ENCODE results near the gene FBXW11. TPM values are rescaled to one million over a fixed set of nuclear protein-coding genes. Genes with fewer than 3 reads are reported as not detected.

The FBXW11 gene
- total RNA-seq, 2 donors from 2014 or later, result 25.9 to 35.5 TPM

DNA sequence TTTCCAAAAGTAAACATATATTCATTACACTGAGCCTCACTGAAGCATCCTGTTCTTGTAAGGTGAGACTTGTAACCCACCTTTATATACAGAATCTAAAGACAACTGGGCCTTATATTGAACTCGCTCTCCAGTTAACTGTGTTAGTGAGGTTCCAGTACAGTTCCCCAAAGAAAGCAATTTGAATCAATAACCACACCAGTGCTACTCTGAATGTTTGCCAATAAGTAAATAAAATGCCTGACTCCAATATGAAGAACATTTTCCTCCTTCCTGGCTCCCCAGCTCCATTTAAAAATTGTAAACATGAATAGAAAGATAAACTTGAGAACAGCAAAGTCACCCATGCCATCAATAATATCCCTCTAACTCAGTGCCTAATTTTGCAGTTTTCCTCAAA lies 50.1 kb downstream of the FBXW11 start:
- Histone ChIP-seq H3K9ac (ENCODE audit: low read depth in 2 of 2, low read length in 2 of 2) (no peak overlapping the region), H3K9me3 (no peaks in the 10 kb centered on the region), H3K4me1 (peaks cover 8% of the 10 kb centered on the region), H3K4me3 (no peak overlapping the region), H3K36me3 (no peaks in the 10 kb centered on the region), H3K27ac (no peak overlapping the region), H3K27me3 (no peaks in the 10 kb centered on the region)
- TF ChIP-seq, protein P1, sequence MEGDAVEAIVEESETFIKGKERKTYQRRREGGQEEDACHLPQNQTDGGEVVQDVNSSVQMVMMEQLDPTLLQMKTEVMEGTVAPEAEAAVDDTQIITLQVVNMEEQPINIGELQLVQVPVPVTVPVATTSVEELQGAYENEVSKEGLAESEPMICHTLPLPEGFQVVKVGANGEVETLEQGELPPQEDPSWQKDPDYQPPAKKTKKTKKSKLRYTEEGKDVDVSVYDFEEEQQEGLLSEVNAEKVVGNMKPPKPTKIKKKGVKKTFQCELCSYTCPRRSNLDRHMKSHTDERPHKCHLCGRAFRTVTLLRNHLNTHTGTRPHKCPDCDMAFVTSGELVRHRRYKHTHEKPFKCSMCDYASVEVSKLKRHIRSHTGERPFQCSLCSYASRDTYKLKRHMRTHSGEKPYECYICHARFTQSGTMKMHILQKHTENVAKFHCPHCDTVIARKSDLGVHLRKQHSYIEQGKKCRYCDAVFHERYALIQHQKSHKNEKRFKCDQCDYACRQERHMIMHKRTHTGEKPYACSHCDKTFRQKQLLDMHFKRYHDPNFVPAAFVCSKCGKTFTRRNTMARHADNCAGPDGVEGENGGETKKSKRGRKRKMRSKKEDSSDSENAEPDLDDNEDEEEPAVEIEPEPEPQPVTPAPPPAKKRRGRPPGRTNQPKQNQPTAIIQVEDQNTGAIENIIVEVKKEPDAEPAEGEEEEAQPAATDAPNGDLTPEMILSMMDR (IDR thresholded peaks at IDR 0.05), result no peak
- no peak for DNase-seq
- intact Hi-C loops (cut with DNase I), result no loop called here

DNA sequence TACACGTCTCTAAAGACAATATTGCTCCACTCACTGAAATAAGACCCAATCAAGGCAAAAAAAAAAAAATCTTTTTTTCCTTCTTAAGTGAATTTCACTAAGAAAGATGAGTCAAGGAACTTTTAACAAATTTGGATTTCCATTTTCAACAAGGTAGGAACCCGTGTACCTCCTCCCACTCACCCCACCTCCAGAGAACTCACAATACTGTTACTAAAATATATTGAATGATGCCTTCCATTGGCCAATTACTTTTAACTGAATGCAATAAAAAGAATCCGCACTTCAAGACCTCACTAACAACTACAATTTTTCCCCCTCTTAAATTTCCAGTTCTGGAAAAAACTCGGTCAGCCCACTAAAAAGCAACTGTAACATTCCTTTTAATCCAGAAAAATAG lies 50.7 kb downstream of the FBXW11 start:
- Histone ChIP-seq H3K9ac (ENCODE audit: low read depth in 2 of 2, low read length in 2 of 2) (no peak overlapping the region), H3K27me3 (no peaks in the 10 kb centered on the region), H3K4me3 (no peak overlapping the region), H3K27ac (no peak overlapping the region), H3K4me1 (peaks cover 8% of the 10 kb centered on the region), H3K9me3 (no peaks in the 10 kb centered on the region), H3K36me3 (no peaks in the 10 kb centered on the region)
- no peak for DNase-seq
- intact Hi-C loops (cut with DNase I), result no loop called here
- TF ChIP-seq, protein P1 (IDR thresholded peaks at IDR 0.05), result no peak

DNA sequence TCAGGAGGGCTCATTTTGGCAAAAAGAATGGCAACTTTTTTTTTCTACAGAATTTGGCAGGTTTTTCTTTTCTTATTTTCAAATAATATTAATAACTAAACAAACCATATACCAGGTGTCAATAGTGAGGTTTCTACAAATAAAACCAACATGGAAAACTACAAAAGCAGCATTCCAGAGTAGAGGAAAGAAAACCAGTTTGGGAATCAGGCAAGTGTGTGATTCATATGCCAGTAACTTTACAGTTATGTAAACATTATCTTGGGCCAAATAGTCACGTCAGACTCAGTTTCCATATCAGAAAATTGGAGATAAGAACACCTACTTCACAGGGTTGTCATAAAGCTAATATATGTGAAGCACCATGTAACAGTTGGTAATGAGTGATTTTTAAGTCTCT lies 51.7 kb downstream of the FBXW11 start:
- Histone ChIP-seq H3K27me3 (no peaks in the 10 kb centered on the region), H3K4me3 (no peak overlapping the region), H3K4me1 (peaks cover 8% of the 10 kb centered on the region), H3K9me3 (no peaks in the 10 kb centered on the region), H3K27ac (no peak overlapping the region), H3K9ac (ENCODE audit: low read depth in 2 of 2, low read length in 2 of 2) (no peak overlapping the region), H3K36me3 (no peaks in the 10 kb centered on the region)
- TF ChIP-seq, protein P1 (IDR thresholded peaks at IDR 0.05), result no peak
- DNase-seq, result no peak
- intact Hi-C loops (cut with DNase I), result no loop called here

DNA sequence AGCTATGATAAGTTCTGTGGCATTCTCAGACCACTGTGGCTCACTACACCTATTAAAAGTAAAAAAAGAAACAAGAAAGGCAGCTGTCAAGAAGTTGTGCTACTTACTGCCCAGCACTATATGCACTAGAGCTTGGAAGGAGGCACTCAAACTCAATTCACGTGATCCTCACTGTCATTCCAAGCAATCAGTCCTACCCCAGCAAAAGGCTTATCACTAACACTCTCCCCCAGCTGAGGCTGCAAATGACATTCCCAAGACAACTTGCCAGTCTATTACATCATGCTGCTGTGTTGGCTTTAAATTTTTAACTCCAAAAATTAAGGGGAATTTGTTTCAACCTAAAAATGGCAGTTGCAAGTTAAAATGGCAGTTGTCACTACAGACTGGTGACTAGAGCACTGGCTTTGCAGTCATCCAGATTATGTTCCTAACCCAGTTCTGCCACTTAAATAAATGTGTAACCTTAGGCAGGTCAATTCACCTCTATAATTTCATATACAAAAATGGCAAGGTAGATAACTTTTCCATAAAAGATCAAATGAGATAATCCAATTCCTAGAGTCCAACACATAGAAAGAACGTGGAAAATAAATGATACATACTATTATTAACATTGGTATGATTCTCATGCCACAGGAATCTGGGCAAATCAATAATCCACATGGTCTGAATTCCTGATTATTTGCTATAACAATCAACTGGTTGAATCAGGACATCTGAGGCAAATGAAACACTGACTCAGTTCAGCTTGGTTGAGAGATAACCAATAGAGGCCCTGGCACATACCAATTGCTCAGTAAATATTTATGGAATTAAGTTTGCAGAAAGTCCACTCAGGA lies 52.4 kb downstream of the FBXW11 start:
- Histone ChIP-seq H3K4me1 (peaks cover 8% of the 10 kb centered on the region), H3K36me3 (no peaks in the 10 kb centered on the region), H3K9me3 (no peaks in the 10 kb centered on the region), H3K9ac (ENCODE audit: low read depth in 2 of 2, low read length in 2 of 2) (no peak overlapping the region), H3K27ac (no peak overlapping the region), H3K4me3 (no peak overlapping the region), H3K27me3 (no peaks in the 10 kb centered on the region)
- intact Hi-C loops (cut with DNase I), result no loop called here
- DNase-seq, result no peak
- TF ChIP-seq, protein P1 (IDR thresholded peaks at IDR 0.05), result no peak

DNA sequence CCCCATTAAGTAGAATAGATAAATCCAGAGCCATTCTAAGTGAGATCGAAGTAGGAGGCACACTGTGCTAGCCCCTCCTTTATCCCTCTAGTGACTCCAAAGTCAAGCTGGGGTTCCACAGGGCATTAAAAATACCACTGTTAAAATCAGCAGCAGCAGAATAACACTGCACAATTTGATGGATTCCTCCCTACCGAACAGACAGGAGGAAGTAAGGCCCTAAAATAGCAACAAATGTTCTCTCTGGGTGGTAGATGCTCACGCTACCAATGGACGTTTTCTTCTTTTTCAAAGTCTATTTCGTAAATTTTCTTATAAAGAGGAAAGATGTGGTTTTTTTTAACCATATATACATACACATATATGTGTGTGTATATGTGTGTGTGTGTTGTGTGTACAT lies 54.4 kb downstream of the FBXW11 start:
- H3K27me3 ChIP-seq, result no peaks in the 10 kb centered on the region
- no peak for DNase-seq
- H3K9ac ChIP-seq (ENCODE audit: low read depth in 2 of 2, low read length in 2 of 2), result no peak overlapping the region
- no peak overlapping the region for H3K4me3 ChIP-seq
- no peaks in the 10 kb centered on the region for H3K9me3 ChIP-seq
- H3K36me3 ChIP-seq, result no peaks in the 10 kb centered on the region
- no peak overlapping the region for H3K27ac ChIP-seq
- H3K4me1 ChIP-seq, result peaks cover 2% of the 10 kb centered on the region
- intact Hi-C loops (cut with DNase I), result no loop called here
- TF ChIP-seq, protein P1 (IDR thresholded peaks at IDR 0.05), result no peak

Data from colonic mucosa (tissue), 4 donors.